ENCODE measurements around the gene CBX3. TPM values are rescaled to one million over a fixed set of nuclear protein-coding genes. Genes with fewer than 3 reads are reported as not detected.
"Not testable (repeated sequence)": the region's sequence is repeated elsewhere in the genome, so short reads cannot be mapped to it uniquely, and the experiment has no call there.

Gene CBX3
- total and polyA plus RNA-seq, 8 donors = 92.2 to 313 (median 273) TPM

- ATAC-seq (no peak), DNase-seq (no peak)
- no peaks in the 10 kb centered on the region for H3K27me3 ChIP-seq
- H3K27ac ChIP-seq = no peak overlapping the region
- TF ChIP-seq CTCF (IDR thresholded peaks at IDR 0.05) = no peak
- H3K9me3 ChIP-seq = no peaks in the 10 kb centered on the region
- no peaks in the 10 kb centered on the region for H3K4me1 ChIP-seq
- intact Hi-C loops (cut with DNase I) = no loop called here
- no peak overlapping the region for H3K4me3 ChIP-seq
- no peaks in the 10 kb centered on the region for H3K36me3 ChIP-seq
These were observed 48.7 kb downstream of the CBX3 start for GRCh38 chr7:26250239-26250638.

GRCh38 chr7:26261866-26262265, 60.3 kb downstream of the CBX3 start:
- ATAC-seq; H3K36me3 ChIP-seq; H3K4me1 ChIP-seq; intact Hi-C loops (cut with DNase I); H3K27me3 ChIP-seq; DNase-seq; H3K9me3 ChIP-seq; H3K4me3 ChIP-seq; H3K27ac ChIP-seq: not testable (repeated sequence)

Other genes starting within 250 kb of the CBX3 start
- gene NFE2L3, start 49.5 kb upstream of the CBX3 start, total RNA-seq = 1 to 10 TPM; 4.9 to 5.9 TPM
- gene NFE2L3, start 49.5 kb upstream of the CBX3 start, polyA plus RNA-seq (ENCODE audit: insufficient read length in 6 of 6) = 10 to 100 TPM; 18.8 to 20.8 (median 19.9) TPM
- 100 to 1,000 TPM; 338 to 456 TPM for gene HNRNPA2B1, start 999 bp upstream of the CBX3 start, total RNA-seq
- gene HNRNPA2B1, start 999 bp upstream of the CBX3 start, polyA plus RNA-seq (ENCODE audit: insufficient read length in 6 of 6) = 1,000 to 10,000 TPM; 1,267 to 1,529 (median 1,395) TPM
- 10 to 100 TPM; 25.7 to 75.6 TPM for gene SNX10, start 90.1 kb downstream of the CBX3 start, total RNA-seq
- gene SNX10, start 90.1 kb downstream of the CBX3 start, polyA plus RNA-seq (ENCODE audit: insufficient read length in 6 of 6) = 10 to 100 TPM in 2 of 6 donors, 1 to 10 TPM in 4; 7.4 to 11.1 (median 9.3) TPM

Data from left lung (tissue), 10 donors.